Posterior cingulate gyrus (tissue), 11 donors: Measurements from ENCODE around the gene OR51B2.

Experiments used
- DNase-seq, 10 donors: peaks; one replicate each; pipeline versions ENCODE4 v3.0.0 to v3.0.0-alpha.2; 2020 to 2021; ENCODE audit warnings: mixed read lengths in 3 of 10
- intact Hi-C: fragments of 100-400 bp; cut with DNase I; formaldehyde crosslinking; loops from one replicate; pipeline ENCODE4 v1.15.1; 2023

The OR51B2 gene

DNA sequence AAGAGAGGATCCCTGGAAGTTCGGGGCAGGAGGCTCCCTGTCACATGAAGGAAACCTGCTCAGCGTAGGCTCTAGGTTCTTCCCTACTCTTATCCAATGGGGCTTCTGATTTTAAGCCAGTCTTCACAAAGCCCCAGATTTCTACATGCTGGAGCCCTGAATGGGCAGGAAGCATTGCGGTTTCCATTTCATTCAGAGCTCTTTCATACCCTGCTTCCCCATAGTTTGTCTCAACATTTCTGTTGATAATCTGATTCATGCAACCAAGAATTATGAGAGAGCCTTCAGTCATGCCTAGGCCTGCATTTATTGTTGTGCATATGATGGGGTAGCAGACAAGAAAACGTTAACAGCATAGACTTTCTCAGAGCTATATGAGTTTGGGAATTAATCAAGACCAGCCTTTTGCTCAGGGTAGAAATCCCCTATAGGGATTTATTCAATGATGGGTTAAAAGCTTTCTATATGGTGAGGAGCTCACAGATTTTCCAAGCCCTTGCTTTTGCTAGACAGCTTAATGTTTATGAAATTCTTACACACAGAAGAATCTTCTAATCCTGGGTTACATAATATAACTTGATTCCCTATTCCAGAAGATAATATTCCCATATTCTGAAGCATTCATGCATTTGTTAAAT is 38.3 kb downstream of the OR51B2 start:
- intact Hi-C loops, result no loop called here
- DNase-seq, result no peak

DNA sequence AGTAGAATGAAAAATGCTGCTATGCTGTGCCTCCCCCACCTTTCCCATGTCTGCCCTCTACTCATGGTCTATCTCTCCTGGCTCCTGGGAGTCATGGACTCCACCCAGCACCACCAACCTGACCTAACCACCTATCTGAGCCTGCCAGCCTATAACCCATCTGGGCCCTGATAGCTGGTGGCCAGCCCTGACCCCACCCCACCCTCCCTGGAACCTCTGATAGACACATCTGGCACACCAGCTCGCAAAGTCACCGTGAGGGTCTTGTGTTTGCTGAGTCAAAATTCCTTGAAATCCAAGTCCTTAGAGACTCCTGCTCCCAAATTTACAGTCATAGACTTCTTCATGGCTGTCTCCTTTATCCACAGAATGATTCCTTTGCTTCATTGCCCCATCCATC is 39.5 kb downstream of the OR51B2 start:
- DNase-seq, result no peak
- intact Hi-C loops, result no loop called here

- intact Hi-C loops, result no loop called here
- no peak for DNase-seq
These were observed 40.2 kb downstream of the OR51B2 start for GRCh38 chr11:5283882-5284281.

GRCh38 chr11:5283086-5283485 is 41.0 kb downstream of the OR51B2 start:
- intact Hi-C loops, result no loop called here
- no peak for DNase-seq

DNA sequence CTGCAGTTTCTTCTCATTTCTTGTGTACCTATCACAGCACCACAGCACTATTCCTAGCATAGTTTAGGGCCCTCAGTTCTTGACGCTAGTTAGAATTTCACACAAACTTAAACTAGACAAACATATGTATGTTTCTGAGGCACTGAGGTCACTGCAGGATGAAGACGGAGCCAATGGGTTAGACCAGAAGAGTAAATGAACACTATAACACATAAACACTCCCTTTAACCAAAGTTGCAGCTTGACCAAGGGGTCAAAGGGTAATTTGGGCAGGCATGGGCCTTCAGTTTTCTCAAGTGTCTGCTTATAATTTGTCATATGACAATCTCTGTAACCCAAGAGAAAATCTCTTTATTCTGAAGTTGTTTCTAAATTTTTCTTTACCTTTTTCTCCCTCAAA is 41.5 kb downstream of the OR51B2 start:
- intact Hi-C loops, result no loop called here
- no peak for DNase-seq

- no peak for DNase-seq
- intact Hi-C loops, result no loop called here
These were observed 42.5 kb downstream of the OR51B2 start for GRCh38 chr11:5281596-5281995.

DNA sequence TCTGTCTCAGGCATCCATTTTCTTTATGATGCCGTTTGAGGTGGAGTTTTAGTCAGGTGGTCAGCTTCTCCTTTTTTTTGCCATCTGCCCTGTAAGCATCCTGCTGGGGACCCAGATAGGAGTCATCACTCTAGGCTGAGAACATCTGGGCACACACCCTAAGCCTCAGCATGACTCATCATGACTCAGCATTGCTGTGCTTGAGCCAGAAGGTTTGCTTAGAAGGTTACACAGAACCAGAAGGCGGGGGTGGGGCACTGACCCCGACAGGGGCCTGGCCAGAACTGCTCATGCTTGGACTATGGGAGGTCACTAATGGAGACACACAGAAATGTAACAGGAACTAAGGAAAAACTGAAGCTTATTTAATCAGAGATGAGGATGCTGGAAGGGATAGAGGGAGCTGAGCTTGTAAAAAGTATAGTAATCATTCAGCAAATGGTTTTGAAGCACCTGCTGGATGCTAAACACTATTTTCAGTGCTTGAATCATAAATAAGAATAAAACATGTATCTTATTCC is 43.5 kb downstream of the OR51B2 start:
- intact Hi-C loops, result no loop called here
- DNase-seq, result peak in 3 of 10 donors; percentile 7 to 80 (median 62)

GRCh38 chr11:5279471-5280090 is 44.5 kb downstream of the OR51B2 start:
- intact Hi-C loops, result no loop called here
- DNase-seq, result no peak

GRCh38 chr11:5277807-5278382 is 46.2 kb downstream of the OR51B2 start:
- no peak for DNase-seq
- intact Hi-C loops, result no loop called here

GRCh38 chr11:5276697-5277096 is 47.4 kb downstream of the OR51B2 start:
- intact Hi-C loops, result no loop called here
- no peak for DNase-seq

- intact Hi-C loops, result no loop called here
- DNase-seq, result no peak
These were observed 48.6 kb downstream of the OR51B2 start for GRCh38 chr11:5275369-5276110.

DNA sequence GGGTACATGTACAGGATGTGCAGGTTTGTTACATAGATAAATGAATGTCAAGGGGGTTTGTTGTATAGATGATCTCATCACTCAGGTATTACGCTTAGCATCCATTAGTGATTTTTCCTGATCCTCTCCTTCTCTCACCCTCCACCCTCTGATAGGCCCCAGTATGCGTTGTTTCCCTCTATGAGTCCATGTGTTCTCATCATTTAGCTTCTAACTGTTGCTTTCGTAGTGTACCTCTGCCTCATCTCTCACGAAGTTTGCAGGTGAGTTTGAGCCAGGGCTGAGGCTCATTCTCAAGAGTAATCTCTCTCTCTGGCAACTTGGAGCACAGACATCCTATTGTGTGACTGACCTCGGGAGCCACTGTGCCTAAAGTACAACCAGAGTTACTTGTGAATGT is 49.7 kb downstream of the OR51B2 start:
- no peak for DNase-seq
- intact Hi-C loops, result no loop called here
